Measurements from ENCODE around the gene CCDC127. TPM values are rescaled to one million over a fixed set of nuclear protein-coding genes. Genes with fewer than 3 reads are reported as not detected.
A peak's percentile ranks its signal among the peaks of the same experiment; 100 is the strongest.

CCDC127 gene
- total RNA-seq, 3 donors from 2014 or later, result 4.7 to 7.8 (median 5.7) TPM

DNA sequence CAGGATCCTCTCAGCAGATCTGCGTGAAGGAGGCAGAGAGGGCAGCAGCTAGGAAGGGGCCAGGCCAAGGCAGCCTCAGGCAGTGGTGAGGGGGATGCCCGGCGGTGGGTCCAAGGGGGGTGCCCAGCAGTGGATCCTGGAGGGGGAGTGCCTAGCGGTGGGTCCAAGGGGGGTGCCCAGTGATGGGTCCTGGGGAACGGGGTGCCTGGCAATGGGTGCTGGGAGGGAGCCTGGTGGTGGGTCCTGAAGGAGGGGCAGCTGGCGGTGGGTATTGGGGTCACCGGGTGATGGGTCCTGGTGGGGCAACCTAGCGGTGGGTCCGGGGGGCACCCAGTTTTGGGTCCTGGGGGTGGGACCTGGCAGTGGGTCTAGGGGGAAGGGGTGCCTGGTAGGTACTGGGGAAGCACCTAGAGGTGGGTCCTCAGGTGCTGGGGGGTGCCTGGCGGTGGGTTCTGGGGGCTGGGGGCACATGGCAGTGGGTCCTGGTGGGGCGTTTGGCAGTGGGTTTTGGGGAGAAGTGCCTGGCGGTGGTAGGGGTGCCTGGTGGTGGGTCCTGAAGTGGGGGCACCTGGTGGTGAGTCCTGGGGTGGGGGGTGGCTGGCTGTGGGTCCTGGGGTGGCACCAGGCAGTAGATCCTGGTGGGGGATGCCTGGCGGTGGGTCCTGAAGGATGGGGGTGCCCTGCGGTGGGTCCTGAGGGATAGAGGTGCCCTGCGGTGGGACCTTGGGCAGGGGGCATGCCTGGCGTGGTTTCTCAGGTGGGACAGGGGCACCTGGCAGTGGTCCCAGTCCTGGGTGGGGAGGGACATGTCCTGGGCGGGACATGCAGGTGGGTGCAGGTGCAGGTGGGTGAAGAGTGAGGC lies 24.8 kb downstream of the CCDC127 start:
- no peaks in the 10 kb centered on the region for H3K9me3 Mint-ChIP-seq
- ATAC-seq (no peak), DNase-seq (no peak)
- H3K27me3 Mint-ChIP-seq (ENCODE audit: low read depth), result peaks cover 17% of the 10 kb centered on the region
- H3K4me3 Mint-ChIP-seq, result no peak overlapping the region
- H3K36me3 Mint-ChIP-seq (ENCODE audit: insufficient read depth), result no peaks in the 10 kb centered on the region
- H3K4me1 Mint-ChIP-seq (ENCODE audit: low read depth), result peaks cover 4% of the 10 kb centered on the region

DNA sequence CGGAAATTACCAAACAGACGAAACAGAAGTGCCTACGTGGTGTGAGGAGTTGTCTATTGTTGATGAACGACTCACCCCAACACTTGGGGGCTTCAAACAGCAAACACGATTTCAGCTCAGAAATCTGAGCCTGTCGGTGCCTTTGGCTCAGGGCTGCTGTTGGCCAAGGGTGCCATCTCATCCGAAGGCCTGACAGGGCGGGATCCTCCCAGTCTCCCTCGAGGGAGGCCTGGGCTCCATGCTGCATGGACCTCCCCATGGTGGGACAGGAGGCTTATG lies 25.3 kb downstream of the CCDC127 start:
- ATAC-seq, result no peak
- no peaks in the 10 kb centered on the region for H3K36me3 Mint-ChIP-seq (ENCODE audit: insufficient read depth)
- peaks cover 4% of the 10 kb centered on the region for H3K4me1 Mint-ChIP-seq (ENCODE audit: low read depth)
- DNase-seq, result no peak
- H3K27me3 Mint-ChIP-seq (ENCODE audit: low read depth), result peaks cover 17% of the 10 kb centered on the region
- no peak overlapping the region for H3K4me3 Mint-ChIP-seq
- H3K9me3 Mint-ChIP-seq, result no peaks in the 10 kb centered on the region

DNA sequence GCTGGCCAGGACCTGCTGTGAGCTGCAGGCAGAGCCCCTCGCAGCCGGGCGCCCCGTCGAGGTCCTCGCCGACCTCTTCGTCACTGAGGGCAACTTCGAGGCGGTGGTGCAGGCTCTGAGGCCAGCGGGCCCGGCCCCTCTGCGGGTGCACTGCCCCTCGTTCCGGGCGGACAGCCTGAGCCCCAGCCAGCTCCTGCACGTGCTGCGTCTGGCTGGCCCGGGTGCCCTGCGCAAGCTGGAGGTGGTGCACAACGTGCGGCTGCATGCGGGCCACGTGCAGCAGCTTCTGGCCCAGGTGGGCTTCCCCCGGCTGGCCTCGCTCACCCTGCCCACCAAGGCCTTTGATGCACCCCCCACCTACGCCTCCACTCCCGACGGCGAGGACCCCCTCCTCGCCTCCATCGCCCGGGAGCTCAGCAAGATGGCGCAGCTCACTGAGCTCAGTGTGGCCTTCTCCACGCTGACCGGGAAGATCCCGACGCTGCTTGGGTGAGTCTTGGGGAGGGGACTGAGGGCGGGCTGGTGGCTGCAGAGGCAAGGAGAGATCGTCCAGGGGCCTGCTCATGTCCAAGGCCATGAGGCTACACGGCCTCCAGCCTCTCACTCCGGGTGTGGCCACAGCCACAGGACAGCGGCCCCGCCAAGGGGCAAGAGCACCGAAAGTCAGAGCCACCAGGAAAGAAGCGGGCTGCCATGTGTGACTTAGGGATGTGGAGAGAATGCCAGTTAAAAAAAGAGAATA lies 25.8 kb downstream of the CCDC127 start:
- DNase-seq, result no peak
- no peak overlapping the region for H3K4me3 Mint-ChIP-seq
- no peaks in the 10 kb centered on the region for H3K36me3 Mint-ChIP-seq (ENCODE audit: insufficient read depth)
- H3K27me3 Mint-ChIP-seq (ENCODE audit: low read depth), result peaks cover 17% of the 10 kb centered on the region
- no peak for ATAC-seq
- no peaks in the 10 kb centered on the region for H3K9me3 Mint-ChIP-seq
- H3K4me1 Mint-ChIP-seq (ENCODE audit: low read depth), result peaks cover 4% of the 10 kb centered on the region

DNA sequence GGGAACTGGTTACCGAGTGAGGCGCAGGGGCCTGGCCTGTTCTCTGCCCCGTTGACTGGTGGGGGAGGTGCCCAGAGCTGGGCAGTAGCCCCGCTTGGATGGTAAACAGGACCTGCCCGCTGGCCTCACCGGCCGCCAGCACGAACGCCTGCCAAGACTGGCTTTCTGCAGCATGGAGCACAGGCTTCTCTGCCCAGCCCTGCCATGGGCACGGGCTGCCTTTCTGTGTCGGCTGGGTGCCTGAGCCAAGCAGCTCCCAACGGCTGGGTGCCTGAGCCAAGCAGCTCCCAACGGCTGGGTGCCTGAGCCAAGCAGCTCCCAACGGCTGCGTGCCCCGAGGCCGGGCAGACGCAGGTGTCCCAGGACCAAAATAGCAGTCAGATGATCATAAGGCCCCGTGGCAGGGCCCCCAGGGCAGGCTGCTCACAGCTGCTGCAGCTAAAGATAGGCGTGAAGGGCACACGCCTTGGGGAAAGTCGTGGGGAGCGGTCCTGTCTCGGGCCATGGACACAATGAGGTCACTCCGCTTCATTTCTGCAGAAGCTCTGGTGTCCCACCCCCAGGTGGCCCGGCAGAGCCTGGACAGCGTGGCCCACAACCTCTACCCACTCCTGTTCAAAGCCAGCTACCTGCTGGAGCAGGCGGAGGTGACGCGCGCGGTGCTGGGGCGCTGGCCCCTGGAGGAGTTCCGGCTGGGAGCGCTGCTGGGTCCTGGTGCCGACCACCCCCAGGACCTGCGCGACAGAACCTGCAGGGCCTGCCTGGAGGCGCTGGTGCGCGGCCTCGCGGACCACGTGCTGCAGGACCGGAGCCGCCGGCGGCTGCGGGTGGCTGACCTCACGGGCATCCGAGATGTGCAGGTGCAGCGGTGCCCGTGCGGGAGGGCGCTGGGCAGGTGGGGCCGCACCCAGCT lies 26.7 kb downstream of the CCDC127 start, which contains the start of gene LRRC14B:
TSS of gene LRRC14B (plus strand) at position 460 of the 913 bp plus-strand sequence. CDS start at position 504, 44 bp downstream.
- no peak within 1 kb of the TSS for H3K4me3 Mint-ChIP-seq
- no peaks in the 10 kb centered on the region for H3K36me3 Mint-ChIP-seq (ENCODE audit: insufficient read depth)
- peak in 1 of 2 donors; percentile 16 for ATAC-seq
- H3K9me3 Mint-ChIP-seq, result no peaks in the 10 kb centered on the region
- no peak for DNase-seq
- peaks cover 17% of the 10 kb centered on the region for H3K27me3 Mint-ChIP-seq (ENCODE audit: low read depth)
- H3K4me1 Mint-ChIP-seq (ENCODE audit: low read depth), result peaks cover 4% of the 10 kb centered on the region

DNA sequence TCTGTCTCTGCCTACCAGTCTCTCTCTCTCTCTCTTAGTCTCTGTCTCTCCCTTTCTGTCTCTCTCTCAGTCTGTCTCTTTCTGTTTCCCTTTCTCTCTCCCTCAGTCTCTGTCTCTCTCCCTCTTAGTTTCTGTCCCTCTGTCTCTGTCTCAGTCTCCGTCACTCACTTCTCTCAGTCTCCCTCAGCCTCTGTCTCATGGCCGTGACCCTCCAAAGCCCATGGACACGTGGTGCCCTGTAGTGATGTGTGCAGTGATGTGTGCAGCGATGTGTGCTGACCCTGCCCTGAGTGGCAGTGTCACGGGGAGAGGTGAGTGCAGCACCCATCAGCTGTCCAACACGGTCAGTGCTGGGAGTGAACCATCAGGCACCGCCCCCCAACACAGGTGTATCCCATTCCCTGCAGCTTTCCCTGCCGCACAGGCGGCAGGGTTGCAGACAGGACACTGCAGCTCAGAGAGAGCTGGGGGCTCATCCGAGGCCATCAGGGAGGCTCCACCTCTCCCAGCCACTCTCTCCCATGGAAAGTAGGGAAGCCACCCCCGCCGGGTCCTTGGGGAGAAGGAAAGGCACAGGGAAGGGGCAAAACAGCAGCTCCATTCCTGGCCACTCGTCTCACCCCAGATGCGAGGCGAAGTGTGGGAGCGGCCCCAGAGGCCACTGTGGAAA lies 27.5 kb downstream of the CCDC127 start:
- Mint-ChIP-seq H3K27me3 (ENCODE audit: low read depth) (peaks cover 17% of the 10 kb centered on the region), H3K4me3 (no peak overlapping the region), H3K36me3 (ENCODE audit: insufficient read depth) (no peaks in the 10 kb centered on the region), H3K9me3 (no peaks in the 10 kb centered on the region), H3K4me1 (ENCODE audit: low read depth) (peaks cover 4% of the 10 kb centered on the region)
- DNase-seq (no peak), ATAC-seq (peak; percentile 27 to 28)

DNA sequence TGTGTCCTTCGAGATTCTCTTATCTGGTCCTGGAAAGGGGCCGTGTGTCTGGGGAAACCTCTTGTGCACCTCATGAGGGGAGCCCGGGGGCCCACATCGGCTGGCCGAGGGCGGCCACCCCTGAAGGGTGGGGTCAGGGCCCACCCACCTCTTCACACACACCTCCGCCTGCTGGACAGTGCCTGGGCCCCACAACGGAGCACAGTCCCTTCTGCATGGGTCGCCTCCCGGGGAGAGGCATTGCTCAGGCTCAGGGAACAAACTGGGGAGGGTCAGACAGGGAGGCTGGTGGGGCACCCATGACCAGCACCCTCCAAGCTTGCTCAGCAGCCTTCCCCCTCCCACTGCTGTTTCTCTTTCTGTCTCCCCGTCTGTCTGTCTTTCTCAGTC lies 28.0 kb downstream of the CCDC127 start:
- DNase-seq (no peak), ATAC-seq (peak in 1 of 2 donors; percentile 34)
- Mint-ChIP-seq H3K36me3 (ENCODE audit: insufficient read depth) (no peaks in the 10 kb centered on the region), H3K4me1 (ENCODE audit: low read depth) (peaks cover 4% of the 10 kb centered on the region), H3K4me3 (no peak overlapping the region), H3K27me3 (ENCODE audit: low read depth) (peaks cover 17% of the 10 kb centered on the region), H3K9me3 (no peaks in the 10 kb centered on the region)

DNA sequence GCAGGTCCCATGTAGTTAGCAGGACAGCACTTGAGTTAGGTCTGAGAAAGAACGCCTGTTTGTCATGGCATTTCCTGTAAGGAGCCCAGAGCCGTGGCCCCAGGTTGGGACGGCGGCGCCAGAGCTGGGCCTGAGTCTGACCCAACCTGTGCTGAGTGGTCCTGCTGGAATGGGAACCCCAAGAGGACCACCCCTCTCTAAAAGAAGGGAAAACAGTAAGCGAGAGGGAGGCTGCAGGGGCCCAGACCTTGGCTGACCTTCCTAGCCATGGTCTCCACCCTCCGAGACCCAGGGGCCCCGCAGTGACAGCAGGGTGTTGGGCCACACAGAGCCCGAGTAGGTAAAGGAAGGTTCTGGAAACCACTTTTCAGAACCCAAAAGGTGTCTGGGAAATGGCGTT lies 28.5 kb downstream of the CCDC127 start:
- no peaks in the 10 kb centered on the region for H3K36me3 Mint-ChIP-seq (ENCODE audit: insufficient read depth)
- no peak for ATAC-seq
- H3K9me3 Mint-ChIP-seq, result no peaks in the 10 kb centered on the region
- DNase-seq, result no peak
- peaks cover 4% of the 10 kb centered on the region for H3K4me1 Mint-ChIP-seq (ENCODE audit: low read depth)
- peaks cover 17% of the 10 kb centered on the region for H3K27me3 Mint-ChIP-seq (ENCODE audit: low read depth)
- no peak overlapping the region for H3K4me3 Mint-ChIP-seq

DNA sequence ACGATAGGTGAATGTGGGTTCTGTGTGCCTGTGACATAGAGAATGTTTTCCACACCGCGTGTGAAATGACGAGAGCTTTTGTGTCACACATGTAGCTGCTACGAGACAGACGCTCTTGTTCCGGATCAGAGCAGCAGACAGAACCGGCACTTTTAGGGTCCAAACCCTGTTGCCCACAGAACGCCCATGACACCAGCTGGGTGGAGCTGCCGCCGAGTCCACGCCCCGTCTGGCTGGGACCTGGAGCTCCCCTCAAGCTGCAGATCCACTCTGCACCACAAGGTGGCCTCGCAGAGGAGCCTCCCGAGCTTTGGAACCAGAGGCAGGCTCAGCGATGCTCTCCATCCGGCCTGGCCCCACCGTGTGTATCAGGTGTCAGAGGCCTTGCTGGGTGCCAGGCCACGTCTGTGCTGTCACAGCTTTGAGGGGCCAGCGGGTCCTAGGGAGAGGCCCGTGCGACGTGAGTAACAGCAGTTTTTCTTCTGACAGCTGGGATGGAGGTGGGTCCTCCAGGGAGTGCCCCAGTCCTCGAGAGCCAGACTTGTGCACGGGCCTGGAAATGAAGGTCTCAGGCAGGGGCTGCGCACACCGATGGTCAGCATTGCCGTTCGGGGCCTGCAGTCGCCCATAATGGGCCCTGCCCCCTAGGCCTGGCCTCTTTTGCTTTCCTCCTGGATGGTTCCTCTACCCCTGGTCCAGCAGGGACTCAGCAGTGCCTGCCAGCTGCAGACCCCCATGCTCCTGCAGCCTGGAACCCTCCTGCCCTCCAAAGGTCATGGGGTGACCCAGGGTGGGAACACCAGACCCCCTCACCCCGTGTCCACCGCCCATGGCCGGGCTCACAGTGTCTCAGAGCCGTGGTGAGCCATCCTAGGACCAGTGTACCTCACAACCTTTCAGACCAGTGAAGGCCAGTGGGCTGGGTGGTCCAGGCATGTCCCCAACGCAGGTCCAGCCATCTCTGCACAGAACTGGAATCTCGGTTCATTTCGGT lies 29.2 kb downstream of the CCDC127 start:
- DNase-seq (peak; percentile 82), ATAC-seq (peak; percentile 90 to 93)
- no peaks in the 10 kb centered on the region for H3K9me3 Mint-ChIP-seq
- peaks cover 17% of the 10 kb centered on the region for H3K27me3 Mint-ChIP-seq (ENCODE audit: low read depth)
- H3K36me3 Mint-ChIP-seq (ENCODE audit: insufficient read depth), result no peaks in the 10 kb centered on the region
- peak overlapping the region; percentile 52 for H3K4me3 Mint-ChIP-seq
- peaks cover 4% of the 10 kb centered on the region for H3K4me1 Mint-ChIP-seq (ENCODE audit: low read depth)

DNA sequence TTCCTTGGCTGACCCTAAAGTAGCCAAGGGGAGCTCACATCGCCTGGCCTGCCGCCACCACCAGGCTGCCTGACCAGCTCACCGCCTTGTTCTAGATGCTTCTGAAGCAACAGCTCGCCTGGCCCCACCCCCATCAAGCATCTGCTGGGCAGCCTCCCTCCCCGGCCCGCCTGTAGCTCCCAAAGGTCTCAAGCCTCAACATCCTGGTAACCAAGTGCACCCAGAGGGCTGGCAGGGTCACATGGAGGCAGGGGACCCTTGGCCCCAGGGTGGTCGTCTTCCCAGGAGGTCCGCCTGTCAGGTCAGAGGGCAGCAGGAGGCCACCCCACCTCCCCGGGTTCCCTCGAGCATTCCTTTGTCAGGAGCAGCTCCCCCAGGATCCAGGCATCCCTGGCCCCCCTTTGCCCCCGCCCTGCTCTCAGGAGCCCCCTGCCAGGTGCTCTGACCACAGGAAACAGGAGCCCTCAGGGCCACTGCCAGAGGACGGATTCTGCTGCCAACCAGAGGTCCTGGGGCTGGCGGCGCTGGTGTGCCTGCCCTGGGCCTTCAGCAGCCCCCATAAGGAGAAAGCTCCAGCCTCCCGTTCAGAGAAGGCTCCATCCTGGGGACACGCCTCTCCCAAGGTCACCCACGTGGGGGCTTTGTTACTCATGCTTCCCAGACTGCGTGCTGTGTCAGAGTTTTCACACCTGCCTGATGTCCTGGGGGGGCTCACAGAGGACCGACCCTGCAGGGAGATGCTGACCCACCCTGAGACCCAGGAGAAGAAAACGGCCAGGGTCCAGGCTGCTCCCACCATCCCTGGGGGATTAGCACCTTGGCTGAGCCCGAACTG lies 30.1 kb downstream of the CCDC127 start:
- Mint-ChIP-seq H3K4me1 (ENCODE audit: low read depth) (peaks cover 4% of the 10 kb centered on the region), H3K27me3 (ENCODE audit: low read depth) (peaks cover 17% of the 10 kb centered on the region), H3K36me3 (ENCODE audit: insufficient read depth) (no peaks in the 10 kb centered on the region), H3K4me3 (no peak overlapping the region), H3K9me3 (no peaks in the 10 kb centered on the region)
- no peak for DNase-seq
- ATAC-seq, result no peak

DNA sequence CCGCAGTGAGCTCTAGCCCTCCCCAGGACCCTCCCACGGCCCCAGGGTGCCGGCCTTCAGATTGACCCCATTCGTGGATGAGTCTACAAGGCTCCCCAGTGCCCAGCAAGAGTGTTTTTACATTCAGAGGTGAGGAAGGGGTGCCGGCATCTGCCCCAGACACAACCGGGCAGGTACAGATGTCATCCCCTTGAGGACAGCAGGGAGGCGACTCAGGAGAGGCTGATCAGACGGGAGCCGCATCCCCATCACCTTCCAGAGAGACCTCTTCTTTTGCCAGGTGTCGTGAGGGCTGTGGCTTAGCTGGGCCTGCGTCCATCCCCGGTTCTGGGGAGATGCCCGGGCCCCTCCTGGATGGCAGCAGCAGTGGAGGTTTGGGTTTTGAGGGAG lies 30.9 kb downstream of the CCDC127 start:
- H3K27me3 Mint-ChIP-seq (ENCODE audit: low read depth), result peaks cover 12% of the 10 kb centered on the region
- no peaks in the 10 kb centered on the region for H3K36me3 Mint-ChIP-seq (ENCODE audit: insufficient read depth)
- no peaks in the 10 kb centered on the region for H3K9me3 Mint-ChIP-seq
- no peak overlapping the region for H3K4me3 Mint-ChIP-seq
- H3K4me1 Mint-ChIP-seq (ENCODE audit: low read depth), result peaks cover 4% of the 10 kb centered on the region
- no peak for ATAC-seq
- DNase-seq, result no peak

DNA sequence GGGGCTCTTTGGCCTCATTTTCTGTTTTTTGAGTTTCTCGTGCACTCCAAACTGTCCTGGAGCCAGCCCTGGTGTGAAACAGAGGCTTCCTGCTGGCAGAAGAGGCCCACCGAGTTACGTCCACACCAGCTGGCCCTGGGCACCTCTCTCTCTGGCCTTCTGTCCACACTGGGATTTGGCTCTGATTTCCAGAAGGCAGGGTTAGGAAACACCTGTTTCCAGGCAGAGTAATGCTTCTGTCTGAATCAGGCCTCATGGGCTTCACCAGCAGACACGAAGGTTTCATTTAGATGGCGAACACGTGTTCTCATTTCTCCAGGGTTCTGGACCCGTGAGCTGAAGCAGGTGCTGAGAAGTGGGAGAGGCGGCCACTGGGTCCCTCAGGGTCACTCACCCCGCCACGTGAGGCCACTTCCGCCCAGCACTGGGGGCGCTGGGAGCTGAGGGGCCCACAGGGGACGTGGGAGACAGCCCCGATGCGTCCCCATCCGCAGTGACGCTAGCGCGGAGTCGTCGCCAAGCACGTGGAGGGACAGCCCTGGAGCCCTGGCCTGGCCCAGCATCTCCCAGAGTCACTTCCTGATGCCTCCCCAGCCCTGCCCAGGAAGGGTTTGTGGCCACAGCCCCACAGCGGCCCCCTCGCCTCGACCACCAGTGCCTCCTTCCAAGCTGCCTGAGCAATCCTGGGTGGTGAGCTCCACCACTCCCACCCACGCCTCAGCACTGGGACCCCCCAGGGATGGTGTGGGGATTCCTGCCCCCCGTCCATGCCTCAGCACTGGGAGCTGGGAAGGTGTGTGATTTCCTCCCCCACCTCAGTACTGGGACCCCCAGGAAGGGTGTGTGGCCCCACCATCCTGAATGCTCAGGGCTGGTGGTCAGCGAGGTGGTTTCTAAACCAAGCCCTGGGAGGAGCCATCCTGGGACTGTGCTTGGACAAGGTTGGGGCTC lies 31.6 kb downstream of the CCDC127 start:
- Mint-ChIP-seq H3K9me3 (no peaks in the 10 kb centered on the region), H3K4me1 (ENCODE audit: low read depth) (peaks cover 4% of the 10 kb centered on the region), H3K36me3 (ENCODE audit: insufficient read depth) (no peaks in the 10 kb centered on the region), H3K4me3 (no peak overlapping the region), H3K27me3 (ENCODE audit: low read depth) (peaks cover 12% of the 10 kb centered on the region)
- DNase-seq (no peak), ATAC-seq (no peak)
